GM12892 (cell line): ENCODE measurements around the gene OTUD5.

Source experiments
- DNase-seq: peaks from one replicate; pipeline ENCODE4 v3.0.0; 2011; ENCODE audit not compliant: insufficient read length
- FAIRE-seq: peaks from 2 replicates; lab custom pipeline; 2011; peaks lifted over from hg19 to GRCh38; lab: Jason Lieb, UNC
- POLR2A ChIP-seq: IDR thresholded peaks from 2 replicates; pipeline ENCODE4 v1.6.1; 2011; ENCODE audit warnings: low read depth, low read length, control low read depth
- POLR2AphosphoS5 ChIP-seq: IDR thresholded peaks from 2 replicates; pipeline ENCODE4 v1.6.1; 2011; ENCODE audit warnings: low read depth, low read length, control low read depth
- TAF1 ChIP-seq: IDR thresholded peaks from 2 replicates; pipeline ENCODE4 v1.6.1; 2011; ENCODE audit warnings: low read depth, mild to moderate bottlenecking, control low read depth, low read length, borderline replicate concordance

OTUD5 gene

GRCh38 chrX:48914593-48915493, 42.6 kb downstream of the OTUD5 start:
- DNase-seq (no peak), FAIRE-seq (no peak)
- TF ChIP-seq TAF1 = no peak
- no peak for TF ChIP-seq POLR2AphosphoS5
- TF ChIP-seq POLR2A = no peak

- DNase-seq (no peak), FAIRE-seq (no peak)
- TF ChIP-seq TAF1 = no peak
- TF ChIP-seq POLR2A = no peak
- no peak for TF ChIP-seq POLR2AphosphoS5
Observed at GRCh38 chrX:48913605-48914366, 43.6 kb downstream of the OTUD5 start.

GRCh38 chrX:48911412-48912182, 45.8 kb downstream of the OTUD5 start, which contains the start of gene SLC35A2:
SLC35A2 (minus strand) TSS chrX:48911646; CDS start chrX:48911636, 10 bp downstream.
- DNase-seq (peak; percentile 75), FAIRE-seq (peak; percentile 87)
- TF ChIP-seq TAF1 = 0 out of 2 replicates have a peak, but pooled peaks have one; percentile 6
- peak; percentile 71 for TF ChIP-seq POLR2A
- peak; percentile 87; the same call in 1 of the 2 replicates for TF ChIP-seq POLR2AphosphoS5

DNA sequence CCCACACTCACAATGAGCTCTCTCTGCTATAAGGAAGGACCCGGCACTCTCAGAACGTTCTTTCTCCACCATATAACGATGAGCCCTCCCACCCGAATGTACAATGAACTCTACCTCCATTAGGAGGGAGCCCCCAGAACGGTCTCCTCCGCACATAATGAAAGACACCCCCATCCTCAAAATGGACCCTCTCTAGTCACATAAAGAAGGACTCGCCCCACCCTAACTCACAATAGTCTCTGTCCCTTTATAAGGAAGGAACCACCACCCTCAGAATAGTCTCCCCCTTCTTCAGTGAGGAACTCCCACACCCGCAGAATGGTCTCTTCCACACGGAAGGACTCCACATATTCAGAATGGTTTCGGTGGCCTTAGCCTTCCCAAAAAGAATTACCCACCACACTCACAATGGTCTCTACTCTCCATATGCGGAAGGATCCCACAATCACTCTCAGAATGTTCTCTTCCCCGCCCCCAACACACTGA, 46.4 kb downstream of the OTUD5 start:
- FAIRE-seq (peak; percentile 78), DNase-seq (no peak)

GRCh38 chrX:48909703-48910294, 47.6 kb downstream of the OTUD5 start:
- no peak for TF ChIP-seq POLR2A
- TF ChIP-seq TAF1 = no peak
- TF ChIP-seq POLR2AphosphoS5 = peak; percentile 31; the same call in 1 of the 2 replicates
- FAIRE-seq = no peak
- no peak for DNase-seq

More for the DNA sequence above, 46.4 kb downstream of the OTUD5 start:
- no peak for TF ChIP-seq POLR2AphosphoS5
- TF ChIP-seq POLR2A = no peak
- no peak for TF ChIP-seq TAF1

- DNase-seq = no peak
- TF ChIP-seq POLR2A (no peak), POLR2AphosphoS5 (no peak), TAF1 (no peak)
- FAIRE-seq = no peak
Observed at GRCh38 chrX:48908600-48908999, 48.8 kb downstream of the OTUD5 start.

DNA sequence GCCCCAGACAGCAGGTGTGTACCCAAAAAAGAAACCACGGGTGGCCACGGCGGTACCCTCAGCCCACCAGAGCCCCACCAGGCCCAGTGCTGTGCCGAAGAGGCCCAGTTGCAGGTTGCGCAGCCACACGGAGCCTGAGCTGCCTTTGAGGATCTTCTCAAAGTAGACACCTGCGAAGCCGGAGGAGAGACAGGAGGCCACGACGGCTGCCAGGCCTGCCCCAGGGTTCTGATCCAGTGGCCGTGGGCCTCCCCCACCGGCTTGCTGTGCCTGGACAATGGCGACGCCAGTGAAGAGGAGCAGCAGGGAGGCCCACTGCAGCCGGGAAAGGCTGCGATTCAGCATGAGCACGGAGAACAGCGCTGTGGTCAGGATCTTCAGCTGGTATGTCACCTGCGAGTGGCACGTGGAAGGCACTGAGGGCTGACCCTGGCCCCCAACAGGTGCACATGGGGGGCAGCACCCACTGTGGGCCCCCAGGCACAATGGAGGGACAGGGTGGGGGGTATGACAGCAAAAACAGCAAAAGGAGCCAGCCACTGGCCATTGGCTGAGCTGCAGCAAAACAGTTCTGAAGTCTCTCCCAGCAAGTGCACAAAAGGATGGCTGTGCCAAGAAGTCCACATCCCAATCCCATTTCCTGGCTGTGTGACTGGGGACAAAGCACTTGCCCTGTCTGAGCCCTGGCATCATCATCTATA, 52.2 kb downstream of the OTUD5 start:
- TF ChIP-seq TAF1 (no peak), POLR2A (no peak), POLR2AphosphoS5 (no peak)
- FAIRE-seq (no peak), DNase-seq (no peak)

DNA sequence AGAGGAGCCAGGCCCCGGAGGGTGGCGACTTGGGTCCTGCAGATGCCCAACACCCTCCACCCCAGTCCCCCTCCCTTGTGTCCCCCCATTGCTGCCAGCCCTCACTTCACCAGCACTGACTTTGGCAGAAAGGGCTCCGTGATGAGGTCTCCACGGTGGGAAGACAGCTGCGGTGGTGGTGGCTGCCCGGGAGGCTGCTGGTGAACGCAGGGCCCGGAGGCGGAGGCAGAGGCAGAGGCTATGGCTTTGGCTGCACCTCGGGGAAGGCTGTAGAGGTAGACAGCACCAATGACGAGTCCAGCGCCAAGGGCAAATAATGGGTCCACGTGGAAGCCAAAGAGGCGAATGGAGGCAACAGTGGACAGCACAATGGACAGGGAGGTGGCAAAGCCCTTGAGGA, 52.8 kb downstream of the OTUD5 start:
- TF ChIP-seq TAF1 = no peak
- TF ChIP-seq POLR2A = no peak
- no peak for TF ChIP-seq POLR2AphosphoS5
- DNase-seq (no peak), FAIRE-seq (no peak)

DNA sequence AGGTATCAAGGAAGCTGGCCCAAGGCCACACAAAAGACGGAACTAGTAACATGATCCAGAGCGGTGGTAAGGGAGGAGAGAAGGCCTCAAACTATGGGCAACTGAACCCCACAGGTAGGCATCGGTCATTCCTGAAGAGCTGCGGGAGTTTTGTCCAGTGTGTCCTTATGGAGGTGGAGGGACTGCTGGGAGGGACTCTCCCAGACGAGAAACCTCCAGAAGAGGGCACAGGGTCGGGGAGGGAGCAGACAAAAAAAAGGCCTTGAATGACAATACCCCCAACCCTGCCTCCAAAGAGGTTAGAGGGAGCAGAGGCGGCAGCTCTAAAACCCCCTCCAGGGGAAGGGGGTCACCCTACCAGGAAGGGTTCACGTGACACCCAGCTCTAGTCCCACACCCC, 53.2 kb downstream of the OTUD5 start:
- DNase-seq = no peak
- TF ChIP-seq TAF1 (no peak), POLR2AphosphoS5 (no peak), POLR2A (no peak)
- FAIRE-seq = no peak

- TF ChIP-seq POLR2AphosphoS5 (no peak), TAF1 (no peak), POLR2A (no peak)
- FAIRE-seq (no peak), DNase-seq (no peak)
Observed at GRCh38 chrX:48903290-48903689, 54.1 kb downstream of the OTUD5 start.
